SH-SY5Y (cell line): ENCODE results near the gene PAIP1.

Experiments
- GATA2 ChIP-seq: IDR thresholded peaks from 2 replicates; pipeline ENCODE4 v1.6.1; 2011; ENCODE audit warnings: mild to moderate bottlenecking, low read depth, low read length
- GATA3 ChIP-seq: IDR thresholded peaks from 2 replicates; pipeline ENCODE4 v1.6.1; 2011; ENCODE audit warnings: low read depth, mild to moderate bottlenecking, low read length, moderate library complexity

DNA sequence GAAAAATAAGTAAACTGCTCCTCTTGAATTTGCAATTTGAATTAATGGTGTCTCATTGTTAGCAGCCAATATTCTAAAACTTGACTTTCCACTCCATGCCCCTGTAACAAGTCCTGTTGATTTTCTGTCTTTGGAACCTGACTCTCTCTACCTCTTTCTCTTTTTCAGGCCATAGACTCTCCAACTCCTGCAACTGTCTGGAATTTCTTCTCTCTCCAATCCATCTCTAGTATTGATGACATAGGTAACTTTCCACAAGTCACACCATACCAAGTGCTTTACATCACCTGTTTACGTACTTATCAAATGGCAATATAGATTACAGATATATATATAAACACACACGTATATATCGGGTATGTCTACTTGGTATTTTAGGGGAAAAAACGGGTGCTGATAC is 42.9 kb downstream of the PAIP1 start:
- TF ChIP-seq GATA2 (no peak), GATA3 (no peak)
